ENCODE results near the gene WDTC1.

DNA sequence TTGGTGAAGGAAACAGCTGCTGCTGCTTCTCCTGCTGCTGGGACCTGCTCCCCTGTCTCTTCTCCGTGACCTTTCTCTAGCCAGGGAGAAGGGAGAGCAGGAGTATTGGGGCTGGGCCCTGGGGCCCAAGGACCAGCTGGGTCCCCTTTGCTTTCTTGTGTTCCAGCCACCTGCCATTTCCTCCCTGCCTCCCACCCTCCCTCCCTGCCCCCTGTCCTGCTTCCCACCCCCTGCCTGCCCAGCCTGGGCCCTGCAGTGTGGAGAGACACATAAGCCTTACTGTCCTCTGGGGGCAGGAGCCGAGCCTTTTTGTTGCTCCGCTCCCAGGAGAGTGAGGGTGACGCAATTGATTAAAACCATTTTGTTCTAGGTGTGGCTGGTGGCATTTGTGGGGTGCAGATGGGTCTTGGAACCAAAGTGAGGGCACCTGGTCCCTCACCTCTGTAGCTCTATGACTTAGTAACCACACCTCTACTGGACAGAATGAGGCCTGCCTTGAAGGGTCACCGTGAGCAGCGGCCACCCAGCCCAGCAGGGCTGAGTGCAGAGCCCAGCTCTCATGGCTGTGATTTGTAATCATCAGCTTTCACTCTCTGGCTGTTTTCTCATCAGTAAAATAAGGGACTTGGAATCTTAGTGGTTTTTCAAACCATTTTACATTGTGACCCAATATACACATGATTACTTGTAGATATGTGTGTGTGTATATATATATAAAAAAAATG is 73.6 kb downstream of the WDTC1 start:
- TF ChIP-seq, protein P1, sequence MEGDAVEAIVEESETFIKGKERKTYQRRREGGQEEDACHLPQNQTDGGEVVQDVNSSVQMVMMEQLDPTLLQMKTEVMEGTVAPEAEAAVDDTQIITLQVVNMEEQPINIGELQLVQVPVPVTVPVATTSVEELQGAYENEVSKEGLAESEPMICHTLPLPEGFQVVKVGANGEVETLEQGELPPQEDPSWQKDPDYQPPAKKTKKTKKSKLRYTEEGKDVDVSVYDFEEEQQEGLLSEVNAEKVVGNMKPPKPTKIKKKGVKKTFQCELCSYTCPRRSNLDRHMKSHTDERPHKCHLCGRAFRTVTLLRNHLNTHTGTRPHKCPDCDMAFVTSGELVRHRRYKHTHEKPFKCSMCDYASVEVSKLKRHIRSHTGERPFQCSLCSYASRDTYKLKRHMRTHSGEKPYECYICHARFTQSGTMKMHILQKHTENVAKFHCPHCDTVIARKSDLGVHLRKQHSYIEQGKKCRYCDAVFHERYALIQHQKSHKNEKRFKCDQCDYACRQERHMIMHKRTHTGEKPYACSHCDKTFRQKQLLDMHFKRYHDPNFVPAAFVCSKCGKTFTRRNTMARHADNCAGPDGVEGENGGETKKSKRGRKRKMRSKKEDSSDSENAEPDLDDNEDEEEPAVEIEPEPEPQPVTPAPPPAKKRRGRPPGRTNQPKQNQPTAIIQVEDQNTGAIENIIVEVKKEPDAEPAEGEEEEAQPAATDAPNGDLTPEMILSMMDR (conservative IDR thresholded peaks at IDR 0.05; ENCODE audit: low read depth in 2 of 2) = peak in 1 of 2 experiments; percentile 18; a peak in 1 of 4 replicates
- TF ChIP-seq JUNB (IDR thresholded peaks at IDR 0.05; ENCODE audit: unreplicated experiment) = no peak
- TF ChIP-seq, protein P2, sequence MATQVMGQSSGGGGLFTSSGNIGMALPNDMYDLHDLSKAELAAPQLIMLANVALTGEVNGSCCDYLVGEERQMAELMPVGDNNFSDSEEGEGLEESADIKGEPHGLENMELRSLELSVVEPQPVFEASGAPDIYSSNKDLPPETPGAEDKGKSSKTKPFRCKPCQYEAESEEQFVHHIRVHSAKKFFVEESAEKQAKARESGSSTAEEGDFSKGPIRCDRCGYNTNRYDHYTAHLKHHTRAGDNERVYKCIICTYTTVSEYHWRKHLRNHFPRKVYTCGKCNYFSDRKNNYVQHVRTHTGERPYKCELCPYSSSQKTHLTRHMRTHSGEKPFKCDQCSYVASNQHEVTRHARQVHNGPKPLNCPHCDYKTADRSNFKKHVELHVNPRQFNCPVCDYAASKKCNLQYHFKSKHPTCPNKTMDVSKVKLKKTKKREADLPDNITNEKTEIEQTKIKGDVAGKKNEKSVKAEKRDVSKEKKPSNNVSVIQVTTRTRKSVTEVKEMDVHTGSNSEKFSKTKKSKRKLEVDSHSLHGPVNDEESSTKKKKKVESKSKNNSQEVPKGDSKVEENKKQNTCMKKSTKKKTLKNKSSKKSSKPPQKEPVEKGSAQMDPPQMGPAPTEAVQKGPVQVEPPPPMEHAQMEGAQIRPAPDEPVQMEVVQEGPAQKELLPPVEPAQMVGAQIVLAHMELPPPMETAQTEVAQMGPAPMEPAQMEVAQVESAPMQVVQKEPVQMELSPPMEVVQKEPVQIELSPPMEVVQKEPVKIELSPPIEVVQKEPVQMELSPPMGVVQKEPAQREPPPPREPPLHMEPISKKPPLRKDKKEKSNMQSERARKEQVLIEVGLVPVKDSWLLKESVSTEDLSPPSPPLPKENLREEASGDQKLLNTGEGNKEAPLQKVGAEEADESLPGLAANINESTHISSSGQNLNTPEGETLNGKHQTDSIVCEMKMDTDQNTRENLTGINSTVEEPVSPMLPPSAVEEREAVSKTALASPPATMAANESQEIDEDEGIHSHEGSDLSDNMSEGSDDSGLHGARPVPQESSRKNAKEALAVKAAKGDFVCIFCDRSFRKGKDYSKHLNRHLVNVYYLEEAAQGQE (IDR thresholded peaks at IDR 0.05; ENCODE audit: unreplicated experiment) = no peak
- TF ChIP-seq EZH2 (IDR thresholded peaks at IDR 0.05; ENCODE audit: low read depth, unreplicated experiment) = no peak
- TF ChIP-seq ZNF114 (CRISPR knock-in tag; IDR thresholded peaks at IDR 0.05) = no peak
- TF ChIP-seq STAT1 (IDR thresholded peaks at IDR 0.05; ENCODE audit: unreplicated experiment) = no peak
- no peak for TF ChIP-seq POLR2AphosphoS5 (IDR thresholded peaks at IDR 0.05; ENCODE audit: low read depth)
- no peak for TF ChIP-seq CREB1 (CRISPR knock-in tag; IDR thresholded peaks at IDR 0.05; ENCODE audit: low read depth)
- TF ChIP-seq EZH2phosphoT487 (IDR thresholded peaks at IDR 0.05; ENCODE audit: unreplicated experiment) = no peak
- no peak for TF ChIP-seq ZNF331 (CRISPR knock-in tag; IDR thresholded peaks at IDR 0.05; ENCODE audit: low read depth)
- TF ChIP-seq, protein P3, sequence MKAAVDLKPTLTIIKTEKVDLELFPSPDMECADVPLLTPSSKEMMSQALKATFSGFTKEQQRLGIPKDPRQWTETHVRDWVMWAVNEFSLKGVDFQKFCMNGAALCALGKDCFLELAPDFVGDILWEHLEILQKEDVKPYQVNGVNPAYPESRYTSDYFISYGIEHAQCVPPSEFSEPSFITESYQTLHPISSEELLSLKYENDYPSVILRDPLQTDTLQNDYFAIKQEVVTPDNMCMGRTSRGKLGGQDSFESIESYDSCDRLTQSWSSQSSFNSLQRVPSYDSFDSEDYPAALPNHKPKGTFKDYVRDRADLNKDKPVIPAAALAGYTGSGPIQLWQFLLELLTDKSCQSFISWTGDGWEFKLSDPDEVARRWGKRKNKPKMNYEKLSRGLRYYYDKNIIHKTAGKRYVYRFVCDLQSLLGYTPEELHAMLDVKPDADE (IDR thresholded peaks at IDR 0.05) = no peak
- TF ChIP-seq NANOG (IDR thresholded peaks at IDR 0.05; ENCODE audit: borderline replicate concordance) = no peak
- TF ChIP-seq, protein P4, sequence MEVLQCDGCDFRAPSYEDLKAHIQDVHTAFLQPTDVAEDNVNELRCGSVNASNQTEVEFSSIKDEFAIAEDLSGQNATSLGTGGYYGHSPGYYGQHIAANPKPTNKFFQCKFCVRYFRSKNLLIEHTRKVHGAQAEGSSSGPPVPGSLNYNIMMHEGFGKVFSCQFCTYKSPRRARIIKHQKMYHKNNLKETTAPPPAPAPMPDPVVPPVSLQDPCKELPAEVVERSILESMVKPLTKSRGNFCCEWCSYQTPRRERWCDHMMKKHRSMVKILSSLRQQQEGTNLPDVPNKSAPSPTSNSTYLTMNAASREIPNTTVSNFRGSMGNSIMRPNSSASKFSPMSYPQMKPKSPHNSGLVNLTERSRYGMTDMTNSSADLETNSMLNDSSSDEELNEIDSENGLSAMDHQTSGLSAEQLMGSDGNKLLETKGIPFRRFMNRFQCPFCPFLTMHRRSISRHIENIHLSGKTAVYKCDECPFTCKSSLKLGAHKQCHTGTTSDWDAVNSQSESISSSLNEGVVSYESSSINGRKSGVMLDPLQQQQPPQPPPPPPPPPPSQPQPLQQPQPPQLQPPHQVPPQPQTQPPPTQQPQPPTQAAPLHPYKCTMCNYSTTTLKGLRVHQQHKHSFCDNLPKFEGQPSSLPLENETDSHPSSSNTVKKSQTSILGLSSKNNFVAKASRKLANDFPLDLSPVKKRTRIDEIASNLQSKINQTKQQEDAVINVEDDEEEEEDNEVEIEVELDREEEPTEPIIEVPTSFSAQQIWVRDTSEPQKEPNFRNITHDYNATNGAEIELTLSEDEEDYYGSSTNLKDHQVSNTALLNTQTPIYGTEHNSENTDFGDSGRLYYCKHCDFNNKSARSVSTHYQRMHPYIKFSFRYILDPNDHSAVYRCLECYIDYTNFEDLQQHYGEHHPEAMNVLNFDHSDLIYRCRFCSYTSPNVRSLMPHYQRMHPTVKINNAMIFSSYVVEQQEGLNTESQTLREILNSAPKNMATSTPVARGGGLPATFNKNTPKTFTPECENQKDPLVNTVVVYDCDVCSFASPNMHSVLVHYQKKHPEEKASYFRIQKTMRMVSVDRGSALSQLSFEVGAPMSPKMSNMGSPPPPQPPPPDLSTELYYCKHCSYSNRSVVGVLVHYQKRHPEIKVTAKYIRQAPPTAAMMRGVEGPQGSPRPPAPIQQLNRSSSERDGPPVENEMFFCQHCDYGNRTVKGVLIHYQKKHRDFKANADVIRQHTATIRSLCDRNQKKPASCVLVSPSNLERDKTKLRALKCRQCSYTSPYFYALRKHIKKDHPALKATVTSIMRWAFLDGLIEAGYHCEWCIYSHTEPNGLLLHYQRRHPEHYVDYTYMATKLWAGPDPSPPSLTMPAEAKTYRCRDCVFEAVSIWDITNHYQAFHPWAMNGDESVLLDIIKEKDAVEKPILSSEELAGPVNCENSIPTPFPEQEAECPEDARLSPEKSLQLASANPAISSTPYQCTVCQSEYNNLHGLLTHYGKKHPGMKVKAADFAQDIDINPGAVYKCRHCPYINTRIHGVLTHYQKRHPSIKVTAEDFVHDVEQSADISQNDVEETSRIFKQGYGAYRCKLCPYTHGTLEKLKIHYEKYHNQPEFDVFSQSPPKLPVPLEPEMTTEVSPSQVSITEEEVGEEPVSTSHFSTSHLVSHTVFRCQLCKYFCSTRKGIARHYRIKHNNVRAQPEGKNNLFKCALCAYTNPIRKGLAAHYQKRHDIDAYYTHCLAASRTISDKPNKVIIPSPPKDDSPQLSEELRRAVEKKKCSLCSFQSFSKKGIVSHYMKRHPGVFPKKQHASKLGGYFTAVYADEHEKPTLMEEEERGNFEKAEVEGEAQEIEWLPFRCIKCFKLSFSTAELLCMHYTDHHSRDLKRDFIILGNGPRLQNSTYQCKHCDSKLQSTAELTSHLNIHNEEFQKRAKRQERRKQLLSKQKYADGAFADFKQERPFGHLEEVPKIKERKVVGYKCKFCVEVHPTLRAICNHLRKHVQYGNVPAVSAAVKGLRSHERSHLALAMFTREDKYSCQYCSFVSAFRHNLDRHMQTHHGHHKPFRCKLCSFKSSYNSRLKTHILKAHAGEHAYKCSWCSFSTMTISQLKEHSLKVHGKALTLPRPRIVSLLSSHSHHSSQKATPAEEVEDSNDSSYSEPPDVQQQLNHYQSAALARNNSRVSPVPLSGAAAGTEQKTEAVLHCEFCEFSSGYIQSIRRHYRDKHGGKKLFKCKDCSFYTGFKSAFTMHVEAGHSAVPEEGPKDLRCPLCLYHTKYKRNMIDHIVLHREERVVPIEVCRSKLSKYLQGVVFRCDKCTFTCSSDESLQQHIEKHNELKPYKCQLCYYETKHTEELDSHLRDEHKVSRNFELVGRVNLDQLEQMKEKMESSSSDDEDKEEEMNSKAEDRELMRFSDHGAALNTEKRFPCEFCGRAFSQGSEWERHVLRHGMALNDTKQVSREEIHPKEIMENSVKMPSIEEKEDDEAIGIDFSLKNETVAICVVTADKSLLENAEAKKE (CRISPR knock-in tag; IDR thresholded peaks at IDR 0.05) = no peak

Measured in GM23338 (cell line).